Sigmoid colon (tissue), 7 donors: Measurements from ENCODE around the gene IL1RAPL1. TPM values are rescaled to one million over a fixed set of nuclear protein-coding genes. Genes with fewer than 3 reads are reported as not detected.
A peak's percentile ranks its signal among the peaks of the same experiment; 100 is the strongest.

ENCODE experiments used
- DNase-seq: peaks from one replicate; pipeline ENCODE4 v3.0.0-alpha.2; 2019
- H3K27ac ChIP-seq, 4 donors: fragments of 200-600 bp; sonication (generic); one replicate each; pipeline ENCODE4 v1.5.1; 2016 to 2019; ENCODE audit warnings: mild to moderate bottlenecking in 1 of 4
- H3K27me3 ChIP-seq, 3 donors: fragments of 200-600 bp; sonication (generic); one replicate each; pipeline ENCODE4 v1.5.1; 2019; ENCODE audit warnings: mild to moderate bottlenecking in 1 of 3
- H3K36me3 ChIP-seq, 4 donors: fragments of 200-600 bp; sonication (generic); one replicate each; pipeline ENCODE4 v1.5.1; 2016 to 2019
- H3K4me1 ChIP-seq, 4 donors: fragments of 200-600 bp; sonication (generic); one replicate each; pipeline ENCODE4 v1.5.1; 2017 to 2019
- H3K4me3 ChIP-seq, 4 donors: fragments of 200-600 bp; sonication (generic); one replicate each; pipeline ENCODE4 v1.5.1; 2017 to 2019; ENCODE audit warnings: mild to moderate bottlenecking in 2 of 4, moderate library complexity in 1 of 4
- H3K9me3 ChIP-seq, 4 donors: fragments of 200-600 bp in 3 of 4; sonication (generic) in 3 of 4; one replicate each; pipeline versions ENCODE4 v1.5.1 to v1.6.1; 2013 to 2019
- EP300 ChIP-seq, 4 donors: sonication (generic); formaldehyde crosslinking; IDR thresholded peaks; one replicate each; pipeline ENCODE4 v1.6.1; 2017; ENCODE audit warnings: antibody characterized with exemption in 4 of 4
- POLR2A ChIP-seq, 2 donors: fragments of 450-650 bp; IDR thresholded peaks; one replicate each; pipeline ENCODE4 v1.6.1; 2016; ENCODE audit warnings: antibody characterized with exemption in 2 of 2, mild to moderate bottlenecking in 2 of 2, moderate library complexity in 2 of 2
- POLR2AphosphoS5 ChIP-seq, 4 donors: sonication (generic); formaldehyde crosslinking; IDR thresholded peaks; one replicate each; pipeline ENCODE4 v1.6.1; 2017; ENCODE audit warnings: antibody characterized with exemption in 4 of 4
- WGBS, 2 donors: extraction: QIAGEN DNeasy Blood & Tissue Kit; methylation state at CpG; one replicate each; pipeline ENCODE4 v1.1.7; 2013; 5-methylcytosine and 5-hydroxymethylcytosine counted together
- intact Hi-C: fragments of 100-400 bp; cut with DNase I; formaldehyde crosslinking; loops from one replicate; pipeline ENCODE4 v1.15.1; 2023
- polyA plus RNA-seq, 3 donors: library from polyadenylated mRNA; stranded (reverse); fragments of 200-250 nt; gene quantifications; one replicate each; pipeline ENCODE4 v1.2.3, GENCODE V29; 2013
- total RNA-seq, 4 donors: library from RNA; depleted of rRNA; stranded (reverse); fragments of >200 nt; gene quantifications; one replicate each; pipeline ENCODE4 v1.1.0, GENCODE V29; 2016
- TF ChIP-seq, protein P1 (sequence below), 4 experiments: fragments of 450-650 bp in 3 of 4; fragments of 200-600 bp in 1 of 4; IDR thresholded peaks; one replicate each; pipeline ENCODE4 v1.5.1; 2016 to 2019; ENCODE audit warnings: antibody characterized with exemption in 4 of 4, mild to moderate bottlenecking in 3 of 4, moderate library complexity in 2 of 4
- donor health status: healthy with polysubstance abuse.
- donor health status: Bipolar disorder and iron deficiency.
- donor health status: healthy.

Gene IL1RAPL1
- total and polyA plus RNA-seq, 7 donors, result 0.07 to 2.5 (median 1.2) TPM; not detected in 2

DNA sequence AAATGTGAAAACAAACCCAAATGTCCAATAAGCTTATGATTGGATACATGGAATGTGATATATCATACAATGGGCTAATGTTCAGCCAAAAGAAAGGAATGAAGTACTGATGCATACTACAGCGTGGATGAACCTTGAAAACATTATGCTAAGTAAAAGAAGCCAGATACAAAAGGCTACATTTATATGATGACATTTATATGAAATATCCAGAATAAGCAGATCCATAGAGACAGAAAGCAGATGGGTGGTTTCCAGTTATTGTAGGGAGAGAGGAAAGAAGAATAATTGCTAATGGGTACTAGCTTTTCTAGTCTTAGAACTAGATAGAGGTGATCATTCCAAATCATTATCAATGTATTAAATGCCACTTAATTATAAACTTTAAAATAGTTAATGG lies 801.3 kb downstream of the IL1RAPL1 start:
- intact Hi-C loops, result no loop called here
- Histone ChIP-seq H3K27ac (no peak overlapping the region), H3K27me3 (no peaks in the 10 kb centered on the region), H3K9me3 (no peaks in the 10 kb centered on the region), H3K36me3 (no peaks in the 10 kb centered on the region), H3K4me3 (no peak overlapping the region), H3K4me1 (no peaks in the 10 kb centered on the region)
- no peak for DNase-seq
- TF ChIP-seq, protein P1, sequence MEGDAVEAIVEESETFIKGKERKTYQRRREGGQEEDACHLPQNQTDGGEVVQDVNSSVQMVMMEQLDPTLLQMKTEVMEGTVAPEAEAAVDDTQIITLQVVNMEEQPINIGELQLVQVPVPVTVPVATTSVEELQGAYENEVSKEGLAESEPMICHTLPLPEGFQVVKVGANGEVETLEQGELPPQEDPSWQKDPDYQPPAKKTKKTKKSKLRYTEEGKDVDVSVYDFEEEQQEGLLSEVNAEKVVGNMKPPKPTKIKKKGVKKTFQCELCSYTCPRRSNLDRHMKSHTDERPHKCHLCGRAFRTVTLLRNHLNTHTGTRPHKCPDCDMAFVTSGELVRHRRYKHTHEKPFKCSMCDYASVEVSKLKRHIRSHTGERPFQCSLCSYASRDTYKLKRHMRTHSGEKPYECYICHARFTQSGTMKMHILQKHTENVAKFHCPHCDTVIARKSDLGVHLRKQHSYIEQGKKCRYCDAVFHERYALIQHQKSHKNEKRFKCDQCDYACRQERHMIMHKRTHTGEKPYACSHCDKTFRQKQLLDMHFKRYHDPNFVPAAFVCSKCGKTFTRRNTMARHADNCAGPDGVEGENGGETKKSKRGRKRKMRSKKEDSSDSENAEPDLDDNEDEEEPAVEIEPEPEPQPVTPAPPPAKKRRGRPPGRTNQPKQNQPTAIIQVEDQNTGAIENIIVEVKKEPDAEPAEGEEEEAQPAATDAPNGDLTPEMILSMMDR (IDR thresholded peaks at IDR 0.05), result no peak
- TF ChIP-seq POLR2A (IDR thresholded peaks at IDR 0.05) (no peak), POLR2AphosphoS5 (IDR thresholded peaks at IDR 0.05) (peak in 2 of 4 donors; percentile 56 to 73), EP300 (IDR thresholded peaks at IDR 0.05) (no peak)
- WGBS, 2 donors, result 86 to 91% methylated on average over 1 of the region's 1 CpG

DNA sequence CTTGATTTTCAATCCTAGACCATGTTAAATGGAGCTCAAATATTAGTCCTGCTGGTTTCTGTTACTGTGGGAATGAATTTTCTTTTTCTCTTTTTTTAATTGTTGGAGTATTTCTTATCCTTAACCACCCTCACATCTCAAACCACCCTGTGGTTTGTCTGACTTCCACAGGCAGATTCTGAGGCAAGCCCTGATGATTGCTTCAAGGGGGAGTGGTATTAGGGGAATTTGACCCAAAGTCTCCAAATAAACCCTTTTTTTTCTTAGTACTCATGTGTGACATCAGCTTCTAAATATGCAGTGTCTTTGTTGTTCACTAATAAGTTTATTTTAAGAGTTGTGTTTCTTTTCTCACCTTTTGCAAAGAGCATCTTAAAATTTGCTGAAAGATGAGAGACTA lies 810.3 kb downstream of the IL1RAPL1 start:
- Histone ChIP-seq H3K27ac (no peak overlapping the region), H3K9me3 (no peaks in the 10 kb centered on the region), H3K27me3 (no peaks in the 10 kb centered on the region), H3K4me1 (no peaks in the 10 kb centered on the region), H3K36me3 (no peaks in the 10 kb centered on the region), H3K4me3 (no peak overlapping the region)
- intact Hi-C loops, result no loop called here
- no peak for DNase-seq
- TF ChIP-seq POLR2A (IDR thresholded peaks at IDR 0.05) (no peak), EP300 (IDR thresholded peaks at IDR 0.05) (no peak), POLR2AphosphoS5 (IDR thresholded peaks at IDR 0.05) (no peak)
- TF ChIP-seq, protein P1 (IDR thresholded peaks at IDR 0.05), result no peak

DNA sequence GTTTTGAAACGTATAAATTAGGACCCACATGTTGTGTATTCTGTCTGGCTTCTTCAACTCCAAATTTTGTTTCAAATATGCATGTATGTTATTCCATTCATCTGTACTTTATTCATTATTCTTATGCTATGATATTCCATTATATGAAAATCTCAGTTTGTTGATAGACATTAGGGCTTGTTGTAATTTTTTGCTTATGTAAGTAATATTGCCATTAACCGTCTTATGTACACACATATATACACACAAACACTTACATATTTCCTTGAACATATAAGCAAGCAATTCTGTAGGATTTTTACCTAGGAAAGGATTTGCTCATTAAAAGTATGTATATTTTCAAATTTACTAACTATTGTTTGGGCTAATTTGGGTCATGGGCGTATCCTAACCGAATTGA lies 820.1 kb downstream of the IL1RAPL1 start:
- H3K4me1 ChIP-seq, result no peaks in the 10 kb centered on the region
- no peak overlapping the region for H3K27ac ChIP-seq
- H3K27me3 ChIP-seq, result no peaks in the 10 kb centered on the region
- H3K4me3 ChIP-seq, result no peak overlapping the region
- 96 to 97% methylated on average over 4 of the region's 4 CpGs for WGBS, 2 donors
- TF ChIP-seq POLR2AphosphoS5 (IDR thresholded peaks at IDR 0.05) (no peak), EP300 (IDR thresholded peaks at IDR 0.05) (no peak), POLR2A (IDR thresholded peaks at IDR 0.05) (no peak)
- TF ChIP-seq, protein P1 (IDR thresholded peaks at IDR 0.05), result no peak
- H3K36me3 ChIP-seq, result no peaks in the 10 kb centered on the region
- no peaks in the 10 kb centered on the region for H3K9me3 ChIP-seq
- intact Hi-C loops, result no loop called here
- no peak for DNase-seq

DNA sequence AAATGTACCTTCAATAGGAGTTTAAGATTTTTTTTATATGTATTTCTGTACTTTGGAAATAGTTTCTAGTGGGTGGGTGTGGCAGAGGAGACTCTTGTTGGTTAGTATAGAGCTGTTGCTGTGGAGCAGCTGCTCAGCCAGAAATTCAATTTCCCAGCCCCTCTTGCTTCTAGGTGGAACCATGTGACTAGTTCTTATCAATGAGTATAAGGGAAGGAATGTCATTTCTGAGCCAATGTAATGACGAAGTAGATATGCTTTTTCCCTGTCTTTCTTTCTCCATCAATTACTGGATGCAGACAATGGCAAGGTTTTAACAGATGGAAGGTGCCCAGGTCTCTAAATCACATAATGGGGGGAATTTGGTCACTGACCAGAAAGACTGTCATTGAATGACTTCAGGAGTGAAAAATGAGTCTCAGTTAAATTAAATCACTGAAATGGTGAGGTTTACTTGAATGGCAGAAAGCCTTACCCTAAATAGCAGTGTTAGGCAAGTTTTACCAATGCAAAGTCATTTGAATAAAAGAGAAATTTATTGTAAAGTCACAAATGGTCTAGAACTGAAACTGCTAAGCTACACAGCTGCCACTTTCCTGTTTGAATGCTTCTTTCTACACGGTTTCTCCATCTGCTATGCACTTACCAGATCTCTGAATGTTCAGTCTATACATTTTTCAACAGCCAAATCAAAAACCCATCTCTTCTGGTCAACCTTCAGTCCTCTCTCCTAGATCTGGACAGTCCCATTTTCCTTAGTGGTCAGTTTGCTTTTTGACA lies 832.7 kb downstream of the IL1RAPL1 start:
- Histone ChIP-seq H3K4me1 (no peaks in the 10 kb centered on the region), H3K9me3 (no peaks in the 10 kb centered on the region), H3K36me3 (no peaks in the 10 kb centered on the region), H3K4me3 (no peak overlapping the region), H3K27me3 (no peaks in the 10 kb centered on the region), H3K27ac (no peak overlapping the region)
- 45 to 51% methylated on average over 2 of the region's 2 CpGs for WGBS, 2 donors
- intact Hi-C loops, result no loop called here
- TF ChIP-seq, protein P1 (IDR thresholded peaks at IDR 0.05), result no peak
- TF ChIP-seq POLR2AphosphoS5 (IDR thresholded peaks at IDR 0.05) (no peak), POLR2A (IDR thresholded peaks at IDR 0.05) (no peak), EP300 (IDR thresholded peaks at IDR 0.05) (no peak)
- DNase-seq, result no peak

DNA sequence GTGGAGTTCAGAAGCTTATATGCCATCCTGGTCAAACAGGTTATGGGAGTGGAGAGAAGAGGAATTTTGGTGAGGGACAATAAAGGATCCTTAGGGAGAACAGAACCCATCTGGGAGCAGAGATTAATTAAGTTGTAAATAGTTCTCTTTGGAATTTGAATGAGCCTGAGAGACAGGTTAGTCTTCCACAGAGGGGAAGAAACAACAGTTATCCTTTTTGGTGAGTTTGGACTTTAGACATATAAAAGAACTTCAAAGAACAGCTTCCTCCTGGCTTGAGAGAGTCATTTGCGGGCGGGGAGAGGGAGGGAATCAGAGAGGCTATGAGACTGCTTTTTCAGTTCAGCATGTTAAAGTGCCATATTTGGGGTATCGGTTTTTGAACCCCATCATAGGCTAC lies 834.8 kb downstream of the IL1RAPL1 start:
- no peak for DNase-seq
- Histone ChIP-seq H3K4me3 (no peak overlapping the region), H3K9me3 (no peaks in the 10 kb centered on the region), H3K27ac (no peak overlapping the region), H3K36me3 (no peaks in the 10 kb centered on the region), H3K27me3 (no peaks in the 10 kb centered on the region), H3K4me1 (no peaks in the 10 kb centered on the region)
- WGBS, 2 donors, result 13 to 64% methylated on average over 3 of the region's 3 CpGs
- intact Hi-C loops, result no loop called here
- TF ChIP-seq POLR2A (IDR thresholded peaks at IDR 0.05), result no peak
- TF ChIP-seq EP300 (IDR thresholded peaks at IDR 0.05), result no peak
- TF ChIP-seq POLR2AphosphoS5 (IDR thresholded peaks at IDR 0.05), result no peak
- TF ChIP-seq, protein P1 (IDR thresholded peaks at IDR 0.05), result no peak
